ENCODE measurements around the gene TULP4.

The TULP4 gene

GRCh38 chr6:158481690-158482473 is 169.6 kb downstream of the TULP4 start:
- no CpG with 5 or more reads among the region's 12 CpGs for WGBS (ENCODE audit: extremely low coverage, insufficient coverage, insufficient read length)
- no peak overlapping the region for H2BK5ac ChIP-seq (ENCODE audit: low read depth, low read length, poor library complexity)

GRCh38 chr6:158485431-158485830 is 173.2 kb downstream of the TULP4 start:
- no peak overlapping the region for H3K9ac ChIP-seq (ENCODE audit: low read length)
- no peak overlapping the region for H3K4ac ChIP-seq (ENCODE audit: low read depth, low read length)
- H3K27ac ChIP-seq (ENCODE audit: low read depth, low read length): no peak overlapping the region
- no peaks in the 10 kb centered on the region for H3K9me3 ChIP-seq (ENCODE audit: insufficient read depth, low read depth, low read length)
- no peaks in the 10 kb centered on the region for H3K27me3 ChIP-seq (ENCODE audit: insufficient read depth, low read length)
- no peak overlapping the region for H2AK5ac ChIP-seq (ENCODE audit: low read length)
- H3K14ac ChIP-seq (ENCODE audit: low read length): no peak overlapping the region
- H2BK5ac ChIP-seq (ENCODE audit: low read depth, low read length, poor library complexity): no peak overlapping the region
- no peak overlapping the region for H3K4me2 ChIP-seq (ENCODE audit: low read length)
- DNase-seq: no peak
- H2BK12ac ChIP-seq (ENCODE audit: low read length): no peak overlapping the region
- no peak overlapping the region for H3K4me3 ChIP-seq (ENCODE audit: low read depth, low read length)
- WGBS (ENCODE audit: extremely low coverage, insufficient coverage, insufficient read length): no CpG with 5 or more reads among the region's 2 CpGs
- H3K79me2 ChIP-seq (ENCODE audit: control insufficient read depth, insufficient read depth, low read length, poor library complexity): no peaks in the 10 kb centered on the region
- H4K8ac ChIP-seq (ENCODE audit: low read depth, low read length): no peak overlapping the region
- H4K12ac ChIP-seq (ENCODE audit: low read depth, low read length): no peak overlapping the region
- H2AFZ ChIP-seq (ENCODE audit: insufficient read depth, low read length, poor library complexity): no peak overlapping the region
- peaks cover 2% of the 10 kb centered on the region in 2 experiments for H3K4me1 ChIP-seq (ENCODE audit: control insufficient read depth in 1 of 2, insufficient read depth in 2 of 2, low read length in 2 of 2)
- peaks cover 1% of the 10 kb centered on the region for H3K79me1 ChIP-seq (ENCODE audit: low read length)
- no peak overlapping the region for H2BK120ac ChIP-seq (ENCODE audit: insufficient read depth, low read length, poor library complexity)
- peaks cover 24 to 38% of the 10 kb centered on the region in 2 experiments for H3K36me3 ChIP-seq (ENCODE audit: control insufficient read depth in 1 of 2, insufficient read depth in 2 of 2, low read length in 2 of 2)
- no peak overlapping the region for H4K91ac ChIP-seq (ENCODE audit: low read depth, low read length)
- H3K23ac ChIP-seq (ENCODE audit: low read length): no peak overlapping the region
- no peak overlapping the region for H3K18ac ChIP-seq (ENCODE audit: low read length)

More at GRCh38 chr6:158481690-158482473, 169.6 kb downstream of the TULP4 start:
- DNase-seq: no peak
- no peak overlapping the region for H2BK120ac ChIP-seq (ENCODE audit: insufficient read depth, low read length, poor library complexity)
- no peak overlapping the region for H4K91ac ChIP-seq (ENCODE audit: low read depth, low read length)
- H3K9me3 ChIP-seq (ENCODE audit: insufficient read depth, low read depth, low read length): peaks cover 1% of the 10 kb centered on the region
- no peak overlapping the region for H3K27ac ChIP-seq (ENCODE audit: low read depth, low read length)
- no peak overlapping the region for H2AFZ ChIP-seq (ENCODE audit: insufficient read depth, low read length, poor library complexity)
- H3K27me3 ChIP-seq (ENCODE audit: insufficient read depth, low read length): no peaks in the 10 kb centered on the region
- H3K4ac ChIP-seq (ENCODE audit: low read depth, low read length): no peak overlapping the region
- H2AK5ac ChIP-seq (ENCODE audit: low read length): no peak overlapping the region
- peaks cover 32 to 42% of the 10 kb centered on the region in 2 experiments for H3K36me3 ChIP-seq (ENCODE audit: control insufficient read depth in 1 of 2, insufficient read depth in 2 of 2, low read length in 2 of 2)
- no peak overlapping the region for H3K9ac ChIP-seq (ENCODE audit: low read length)
- H3K23ac ChIP-seq (ENCODE audit: low read length): no peak overlapping the region
- no peak overlapping the region for H3K18ac ChIP-seq (ENCODE audit: low read length)
- H3K4me3 ChIP-seq (ENCODE audit: low read depth, low read length): no peak overlapping the region
- no peak overlapping the region for H2BK12ac ChIP-seq (ENCODE audit: low read length)
- no peak overlapping the region for H3K4me2 ChIP-seq (ENCODE audit: low read length)
- no peak overlapping the region for H4K12ac ChIP-seq (ENCODE audit: low read depth, low read length)
- H3K79me1 ChIP-seq (ENCODE audit: low read length): no peaks in the 10 kb centered on the region
- no peak overlapping the region for H4K8ac ChIP-seq (ENCODE audit: low read depth, low read length)
- no peaks in the 10 kb centered on the region for H3K79me2 ChIP-seq (ENCODE audit: control insufficient read depth, insufficient read depth, low read length, poor library complexity)
- no peak overlapping the region for H3K14ac ChIP-seq (ENCODE audit: low read length)
- peaks cover 0 to 2% of the 10 kb centered on the region in 2 experiments for H3K4me1 ChIP-seq (ENCODE audit: control insufficient read depth in 1 of 2, insufficient read depth in 2 of 2, low read length in 2 of 2)

GRCh38 chr6:158487495-158487894 is 175.2 kb downstream of the TULP4 start:
- Histone ChIP-seq H2BK120ac (ENCODE audit: insufficient read depth, low read length, poor library complexity) (no peak overlapping the region), H3K9me3 (ENCODE audit: insufficient read depth, low read depth, low read length) (no peaks in the 10 kb centered on the region), H3K27ac (ENCODE audit: low read depth, low read length) (no peak overlapping the region), H4K8ac (ENCODE audit: low read depth, low read length) (no peak overlapping the region), H3K23ac (ENCODE audit: low read length) (no peak overlapping the region), H3K9ac (ENCODE audit: low read length) (no peak overlapping the region), H2BK12ac (ENCODE audit: low read length) (no peak overlapping the region), H3K79me1 (ENCODE audit: low read length) (peaks cover 1% of the 10 kb centered on the region), H4K12ac (ENCODE audit: low read depth, low read length) (no peak overlapping the region), H4K91ac (ENCODE audit: low read depth, low read length) (no peak overlapping the region), H2AK5ac (ENCODE audit: low read length) (no peak overlapping the region), H3K36me3 (ENCODE audit: control insufficient read depth in 1 of 2, insufficient read depth in 2 of 2, low read length in 2 of 2) (peaks cover 14 to 23% of the 10 kb centered on the region in 2 experiments), H3K18ac (ENCODE audit: low read length) (no peak overlapping the region), H3K4me2 (ENCODE audit: low read length) (no peak overlapping the region), H3K4me3 (ENCODE audit: low read depth, low read length) (no peak overlapping the region), H3K14ac (ENCODE audit: low read length) (no peak overlapping the region), H3K27me3 (ENCODE audit: insufficient read depth, low read length) (no peaks in the 10 kb centered on the region), H3K4ac (ENCODE audit: low read depth, low read length) (no peak overlapping the region), H3K4me1 (ENCODE audit: control insufficient read depth in 1 of 2, insufficient read depth in 2 of 2, low read length in 2 of 2) (peaks cover 0 to 2% of the 10 kb centered on the region in 2 experiments), H2BK5ac (ENCODE audit: low read depth, low read length, poor library complexity) (no peak overlapping the region), H3K79me2 (ENCODE audit: control insufficient read depth, insufficient read depth, low read length, poor library complexity) (no peaks in the 10 kb centered on the region), H2AFZ (ENCODE audit: insufficient read depth, low read length, poor library complexity) (no peak overlapping the region)
- WGBS (ENCODE audit: extremely low coverage, insufficient coverage, insufficient read length): no CpG with 5 or more reads among the region's 5 CpGs
- no peak for DNase-seq

GRCh38 chr6:158488065-158488464 is 175.8 kb downstream of the TULP4 start:
- no peaks in the 10 kb centered on the region for H3K79me2 ChIP-seq (ENCODE audit: control insufficient read depth, insufficient read depth, low read length, poor library complexity)
- H3K18ac ChIP-seq (ENCODE audit: low read length): no peak overlapping the region
- H4K8ac ChIP-seq (ENCODE audit: low read depth, low read length): no peak overlapping the region
- peaks cover 13 to 22% of the 10 kb centered on the region in 2 experiments for H3K36me3 ChIP-seq (ENCODE audit: control insufficient read depth in 1 of 2, insufficient read depth in 2 of 2, low read length in 2 of 2)
- no peak overlapping the region for H3K27ac ChIP-seq (ENCODE audit: low read depth, low read length)
- no peak overlapping the region for H3K4me2 ChIP-seq (ENCODE audit: low read length)
- H4K12ac ChIP-seq (ENCODE audit: low read depth, low read length): no peak overlapping the region
- no peak overlapping the region for H4K91ac ChIP-seq (ENCODE audit: low read depth, low read length)
- H3K79me1 ChIP-seq (ENCODE audit: low read length): peaks cover 1% of the 10 kb centered on the region
- no peaks in the 10 kb centered on the region for H3K27me3 ChIP-seq (ENCODE audit: insufficient read depth, low read length)
- no CpG with 5 or more reads among the region's 4 CpGs for WGBS (ENCODE audit: extremely low coverage, insufficient coverage, insufficient read length)
- no peak overlapping the region for H2AK5ac ChIP-seq (ENCODE audit: low read length)
- H2BK120ac ChIP-seq (ENCODE audit: insufficient read depth, low read length, poor library complexity): no peak overlapping the region
- no peak overlapping the region for H2AFZ ChIP-seq (ENCODE audit: insufficient read depth, low read length, poor library complexity)
- no peak overlapping the region for H2BK5ac ChIP-seq (ENCODE audit: low read depth, low read length, poor library complexity)
- no peak overlapping the region for H3K4ac ChIP-seq (ENCODE audit: low read depth, low read length)
- H3K23ac ChIP-seq (ENCODE audit: low read length): no peak overlapping the region
- peak overlapping the region; percentile 78 for H2BK12ac ChIP-seq (ENCODE audit: low read length)
- no peaks in the 10 kb centered on the region for H3K9me3 ChIP-seq (ENCODE audit: insufficient read depth, low read depth, low read length)
- H3K9ac ChIP-seq (ENCODE audit: low read length): no peak overlapping the region
- peaks cover 0 to 2% of the 10 kb centered on the region in 2 experiments for H3K4me1 ChIP-seq (ENCODE audit: control insufficient read depth in 1 of 2, insufficient read depth in 2 of 2, low read length in 2 of 2)
- no peak overlapping the region for H3K4me3 ChIP-seq (ENCODE audit: low read depth, low read length)
- no peak overlapping the region for H3K14ac ChIP-seq (ENCODE audit: low read length)
- DNase-seq: no peak
